ENCODE results near the gene TGM4.

- no peak for TF ChIP-seq CTCF (IDR thresholded peaks at IDR 0.05)
- no peak for TF ChIP-seq POLR2A (IDR thresholded peaks at IDR 0.05)
These were observed 41.0 kb upstream of the TGM4 start for GRCh38 chr3:44833394-44833793.

Data from testis (tissue), 2 donors.